ENCODE results near the gene NT5C. TPM values are rescaled to one million over a fixed set of nuclear protein-coding genes. Genes with fewer than 3 reads are reported as not detected.

NT5C gene
- total RNA-seq, 1 donor from 2014 or later: 98.5 TPM

- intact Hi-C loops (cut with DNase I): no loop called here
- TF ChIP-seq CTCF (IDR thresholded peaks at IDR 0.05): no peak
- no peak for TF ChIP-seq POLR2A (IDR thresholded peaks at IDR 0.05)
- TF ChIP-seq POLR2AphosphoS5 (IDR thresholded peaks at IDR 0.05; ENCODE audit: insufficient read depth in 1 of 2, low read depth in 1 of 2): no peak
- peaks cover 47% of the 10 kb centered on the region for H3K4me1 ChIP-seq
- H3K27ac ChIP-seq: peak overlapping the region; percentile 94
- H3K36me3 ChIP-seq: no peaks in the 10 kb centered on the region
- no peaks in the 10 kb centered on the region for H3K9me3 ChIP-seq
- DNase-seq (ENCODE audit: extremely low spot score in 2 of 2): no peak
- peak overlapping the region; percentile 76 to 80 for H3K4me3 ChIP-seq
- no peaks in the 10 kb centered on the region for H3K27me3 ChIP-seq
Measured at GRCh38 chr17:75086496-75087181, 44.9 kb downstream of the NT5C start.

GRCh38 chr17:75084039-75084660 lies 47.4 kb downstream of the NT5C start:
- no peaks in the 10 kb centered on the region for H3K36me3 ChIP-seq
- H3K27me3 ChIP-seq: no peaks in the 10 kb centered on the region
- intact Hi-C loops (cut with DNase I): no loop called here
- TF ChIP-seq CTCF (IDR thresholded peaks at IDR 0.05) (no peak), POLR2AphosphoS5 (IDR thresholded peaks at IDR 0.05; ENCODE audit: insufficient read depth in 1 of 2, low read depth in 1 of 2) (no peak), POLR2A (IDR thresholded peaks at IDR 0.05) (no peak)
- no peak overlapping the region for H3K27ac ChIP-seq
- no peaks in the 10 kb centered on the region for H3K9me3 ChIP-seq
- no peak for DNase-seq (ENCODE audit: extremely low spot score in 2 of 2)
- no peak overlapping the region for H3K4me3 ChIP-seq
- H3K4me1 ChIP-seq: peaks cover 33% of the 10 kb centered on the region

- no peaks in the 10 kb centered on the region for H3K36me3 ChIP-seq
- H3K4me1 ChIP-seq: peaks cover 33% of the 10 kb centered on the region
- no peak overlapping the region for H3K27ac ChIP-seq
- DNase-seq (ENCODE audit: extremely low spot score in 2 of 2): no peak
- no peaks in the 10 kb centered on the region for H3K27me3 ChIP-seq
- no peak overlapping the region for H3K4me3 ChIP-seq
- H3K9me3 ChIP-seq: no peaks in the 10 kb centered on the region
- TF ChIP-seq CTCF (IDR thresholded peaks at IDR 0.05) (no peak), POLR2AphosphoS5 (IDR thresholded peaks at IDR 0.05; ENCODE audit: insufficient read depth in 1 of 2, low read depth in 1 of 2) (no peak), POLR2A (IDR thresholded peaks at IDR 0.05) (no peak)
- intact Hi-C loops (cut with DNase I): no loop called here
Measured at GRCh38 chr17:75082683-75083082, 48.9 kb downstream of the NT5C start.

- Histone ChIP-seq H3K4me1 (peaks cover 34% of the 10 kb centered on the region), H3K9me3 (no peaks in the 10 kb centered on the region), H3K4me3 (no peak overlapping the region), H3K27ac (no peak overlapping the region), H3K36me3 (no peaks in the 10 kb centered on the region), H3K27me3 (no peaks in the 10 kb centered on the region)
- no peak for DNase-seq (ENCODE audit: extremely low spot score in 2 of 2)
- intact Hi-C loops (cut with DNase I): no loop called here
- TF ChIP-seq CTCF (IDR thresholded peaks at IDR 0.05) (no peak), POLR2AphosphoS5 (IDR thresholded peaks at IDR 0.05; ENCODE audit: insufficient read depth in 1 of 2, low read depth in 1 of 2) (no peak), POLR2A (IDR thresholded peaks at IDR 0.05) (no peak)
Measured at GRCh38 chr17:75081611-75082540, 49.7 kb downstream of the NT5C start.

Small RNAs within 50 kb of the gene (small RNA-seq; reads per million reads assigned to genes)
- gene RF00019: not detected

Other genes starting within 250 kb of the NT5C start
- gene FADS6, start 238.1 kb downstream of the NT5C start, total RNA-seq: 1.5 TPM
- 0.49 TPM for gene USH1G, start 208.5 kb downstream of the NT5C start, total RNA-seq
- gene OTOP2, start 207.5 kb downstream of the NT5C start, total RNA-seq: not detected
- 0.74 TPM for gene OTOP3, start 195.8 kb downstream of the NT5C start, total RNA-seq
- gene HID1, start 159.0 kb downstream of the NT5C start, total RNA-seq: 13.0 TPM
- gene CDR2L, start 144.1 kb downstream of the NT5C start, total RNA-seq: 13.5 TPM
- gene MRPL58, start 119.1 kb downstream of the NT5C start, total RNA-seq: 33.6 TPM
- 149 TPM for gene ATP5PD, start 84.8 kb downstream of the NT5C start, total RNA-seq
- gene KCTD2, start 84.5 kb downstream of the NT5C start, total RNA-seq: 17.2 TPM
- gene SLC16A5, start 43.8 kb downstream of the NT5C start, total RNA-seq: 26.8 TPM
- gene ARMC7, start 21.8 kb downstream of the NT5C start, total RNA-seq: 12.8 TPM
- gene JPT1, start 22.8 kb upstream of the NT5C start, total RNA-seq: 48.1 TPM
- gene SUMO2, start 51.2 kb upstream of the NT5C start, total RNA-seq: 63.6 TPM
- 33.9 TPM for gene NUP85, start 73.9 kb upstream of the NT5C start, total RNA-seq
- gene GGA3, start 129.9 kb upstream of the NT5C start, total RNA-seq: 36.8 TPM
- gene MRPS7, start 130.1 kb upstream of the NT5C start, total RNA-seq: 40.3 TPM
- 26.3 TPM for gene MIF4GD, start 139.5 kb upstream of the NT5C start, total RNA-seq
- gene SLC25A19, start 157.7 kb upstream of the NT5C start, total RNA-seq: 16.7 TPM